IPS-15b (cell line): ENCODE results near the gene TBC1D13.

Source experiments
- H3K27me3 ChIP-seq: one replicate; pipeline ENCODE4 v1.6.1; 2013; ENCODE audit warnings: low read length; ENCODE audit not compliant: control insufficient read depth, insufficient read depth
- H3K36me3 ChIP-seq: one replicate; pipeline ENCODE4 v1.6.1; 2013; ENCODE audit warnings: low read length; ENCODE audit not compliant: control insufficient read depth, insufficient read depth
- H3K4me1 ChIP-seq: one replicate; pipeline ENCODE4 v1.6.1; 2013; ENCODE audit warnings: mild to moderate bottlenecking, low read length; ENCODE audit not compliant: control insufficient read depth, insufficient read depth
- H3K4me3 ChIP-seq: one replicate; pipeline ENCODE4 v1.5.1; 2013; ENCODE audit warnings: low read depth, low read length
- H3K9ac ChIP-seq: one replicate; pipeline ENCODE4 v1.6.1; 2013; ENCODE audit warnings: low read depth, mild to moderate bottlenecking, low read length
- H3K9me3 ChIP-seq: one replicate; pipeline ENCODE4 v1.6.1; 2013; ENCODE audit warnings: mild to moderate bottlenecking, low read length; ENCODE audit not compliant: control insufficient read depth, insufficient read depth

Gene TBC1D13, protein sequence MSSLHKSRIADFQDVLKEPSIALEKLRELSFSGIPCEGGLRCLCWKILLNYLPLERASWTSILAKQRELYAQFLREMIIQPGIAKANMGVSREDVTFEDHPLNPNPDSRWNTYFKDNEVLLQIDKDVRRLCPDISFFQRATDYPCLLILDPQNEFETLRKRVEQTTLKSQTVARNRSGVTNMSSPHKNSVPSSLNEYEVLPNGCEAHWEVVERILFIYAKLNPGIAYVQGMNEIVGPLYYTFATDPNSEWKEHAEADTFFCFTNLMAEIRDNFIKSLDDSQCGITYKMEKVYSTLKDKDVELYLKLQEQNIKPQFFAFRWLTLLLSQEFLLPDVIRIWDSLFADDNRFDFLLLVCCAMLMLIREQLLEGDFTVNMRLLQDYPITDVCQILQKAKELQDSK

DNA sequence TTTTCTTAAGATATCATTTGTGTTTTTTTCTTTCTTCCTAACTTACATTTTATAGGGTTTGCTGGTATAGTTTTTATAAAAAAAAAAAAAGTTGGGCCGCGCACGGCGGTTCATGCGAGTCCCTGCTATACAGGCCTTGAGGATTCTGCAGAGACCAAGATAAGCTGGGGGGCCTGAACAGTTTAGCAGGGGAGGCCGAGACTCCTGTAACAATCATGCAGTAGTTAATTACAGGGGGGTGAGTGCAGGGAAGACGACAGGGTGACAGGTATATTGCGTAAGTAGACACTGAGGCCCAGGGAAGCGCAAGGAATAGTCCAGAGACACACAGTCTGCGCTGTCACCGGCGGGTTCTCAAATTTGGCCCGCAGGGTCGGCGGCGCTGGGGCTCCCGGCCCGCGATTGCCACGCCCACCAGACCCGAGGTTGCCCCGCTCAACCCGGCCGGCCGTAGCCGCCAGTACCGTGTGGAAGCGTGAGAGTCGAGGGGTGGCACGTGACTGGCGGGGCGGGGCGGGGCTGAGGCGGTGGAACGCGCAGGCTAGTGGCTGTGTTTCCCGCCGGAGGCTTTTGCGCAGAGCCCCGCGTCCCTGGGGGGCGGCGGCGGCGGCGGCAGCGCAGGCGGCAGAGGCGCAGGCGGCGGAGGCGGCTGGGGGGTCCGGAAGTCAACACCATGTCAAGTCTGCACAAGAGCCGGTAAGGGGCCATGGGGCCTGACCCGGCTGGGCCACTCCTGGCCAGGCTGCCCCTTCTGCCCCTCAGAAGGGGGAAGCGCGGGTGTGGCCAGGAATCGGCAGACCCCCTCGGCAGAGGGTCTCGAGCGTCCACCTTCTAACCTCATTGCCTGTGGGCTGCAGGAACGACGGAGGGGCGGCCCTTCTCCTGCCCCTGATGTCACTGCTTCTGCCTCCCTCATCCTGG is at the start of gene TBC1D13:
TBC1D13 (plus strand) TSS at position 573 of the 921 bp plus-strand sequence; CDS start at position 674, 101 bp downstream.
- H3K4me1 ChIP-seq = no peaks in the 10 kb centered on the region
- H3K9me3 ChIP-seq = no peaks in the 10 kb centered on the region
- H3K36me3 ChIP-seq = peaks cover 4% of the 10 kb centered on the region
- peak within 1 kb of the TSS; percentile 70 for H3K9ac ChIP-seq
- H3K27me3 ChIP-seq = no peaks in the 10 kb centered on the region
- peak within 1 kb of the TSS; percentile 94 for H3K4me3 ChIP-seq

DNA sequence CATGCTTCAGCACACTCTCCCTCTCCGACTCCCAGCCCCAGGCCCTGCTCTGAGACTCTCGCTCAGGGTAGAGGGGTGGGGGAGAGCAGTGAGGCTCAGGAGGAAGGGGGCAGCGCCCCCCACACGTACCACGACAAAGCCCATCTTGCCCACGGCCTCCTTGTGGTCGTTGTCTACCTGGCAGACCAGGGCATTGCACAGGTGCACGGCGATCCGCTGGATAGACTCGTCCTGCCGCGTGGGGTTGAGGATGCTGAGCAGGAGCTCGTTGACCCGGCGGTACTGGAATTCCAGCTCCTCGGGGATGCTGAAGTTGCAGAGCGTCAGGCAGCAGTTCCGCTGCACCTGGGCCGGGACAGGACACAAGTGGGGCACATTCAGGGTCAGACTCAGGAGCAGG is 44.7 kb upstream of the TBC1D13 start:
- H3K9me3 ChIP-seq = no peaks in the 10 kb centered on the region
- no peak overlapping the region for H3K4me3 ChIP-seq
- H3K9ac ChIP-seq = no peak overlapping the region
- H3K27me3 ChIP-seq = no peaks in the 10 kb centered on the region
- no peaks in the 10 kb centered on the region for H3K4me1 ChIP-seq
- H3K36me3 ChIP-seq = peaks cover 12% of the 10 kb centered on the region

DNA sequence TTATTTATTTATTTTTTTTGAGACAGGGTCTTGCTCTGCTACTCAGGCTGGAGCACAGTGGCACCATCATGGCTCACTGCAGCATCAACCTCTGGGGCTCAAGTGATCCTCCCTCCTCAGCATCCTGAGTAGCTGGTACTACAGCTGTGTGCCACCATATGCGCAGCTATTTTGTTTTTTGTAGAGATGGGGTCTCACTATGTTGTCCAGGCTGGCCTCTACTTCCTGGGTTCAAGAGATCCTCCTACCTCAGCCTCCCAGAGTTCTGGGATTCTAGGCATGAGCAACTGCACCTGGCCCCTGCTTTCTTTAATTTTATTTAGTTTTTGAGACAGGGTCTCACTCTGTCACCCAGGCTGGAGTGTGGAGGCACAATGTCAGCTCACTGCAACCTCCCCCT is 43.6 kb upstream of the TBC1D13 start:
- Histone ChIP-seq H3K4me1 (no peaks in the 10 kb centered on the region), H3K9me3 (no peaks in the 10 kb centered on the region), H3K27me3 (no peaks in the 10 kb centered on the region), H3K36me3 (peaks cover 12% of the 10 kb centered on the region), H3K9ac (no peak overlapping the region), H3K4me3 (no peak overlapping the region)

DNA sequence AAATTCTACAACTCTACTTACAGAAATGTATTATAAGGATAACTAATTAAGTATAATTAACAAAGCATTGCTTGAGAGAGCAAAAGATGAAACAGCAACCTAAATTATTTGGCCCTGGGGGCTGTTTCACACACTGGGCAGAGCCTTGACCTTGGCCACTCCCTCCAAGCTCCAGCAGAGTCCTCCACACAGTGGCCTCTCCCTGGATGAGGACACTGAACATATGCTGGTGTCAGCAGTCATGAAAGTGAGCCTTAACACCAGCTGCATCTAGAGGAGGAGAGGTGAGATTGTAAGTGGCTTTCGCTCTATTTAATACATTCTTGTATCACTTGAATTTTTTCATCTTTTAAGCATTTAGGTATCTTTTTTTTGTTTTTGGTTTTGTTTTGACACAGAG is 39.8 kb upstream of the TBC1D13 start:
- Histone ChIP-seq H3K4me1 (no peaks in the 10 kb centered on the region), H3K9me3 (no peaks in the 10 kb centered on the region), H3K36me3 (peaks cover 11% of the 10 kb centered on the region), H3K4me3 (no peak overlapping the region), H3K27me3 (no peaks in the 10 kb centered on the region), H3K9ac (no peak overlapping the region)

DNA sequence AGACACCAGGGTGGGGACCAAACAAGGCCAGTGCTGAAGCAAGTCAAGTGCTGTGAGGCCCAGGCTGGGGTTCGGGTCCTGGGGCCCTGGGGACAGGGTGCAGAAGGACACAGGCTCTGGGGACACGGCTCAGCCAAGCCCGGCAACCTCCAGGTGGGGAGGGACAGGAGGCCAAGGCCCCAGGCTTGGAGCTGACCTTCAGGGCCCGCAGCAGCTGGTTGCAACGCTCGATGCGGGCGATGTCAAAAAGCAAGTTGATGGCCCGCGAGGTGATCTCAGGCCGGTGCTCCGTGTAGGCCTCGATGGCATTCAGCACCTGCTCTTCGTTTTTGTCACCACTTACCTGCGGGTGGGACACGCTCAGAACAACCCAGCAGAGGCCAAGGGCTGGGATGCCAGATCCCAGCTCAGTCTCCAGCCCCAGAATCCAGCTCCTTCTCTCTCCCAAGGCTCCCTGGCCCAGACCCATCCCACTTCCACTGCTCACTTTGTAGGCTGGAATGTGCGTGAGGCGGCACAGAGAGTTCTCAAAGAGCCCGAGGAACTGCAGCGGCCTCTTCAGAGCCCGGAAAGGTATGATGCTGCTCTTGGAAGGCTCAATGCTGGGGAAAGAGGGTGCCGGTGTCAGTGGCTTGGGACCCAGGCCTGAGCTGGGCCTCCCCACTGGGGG is 36.0 kb upstream of the TBC1D13 start:
- Histone ChIP-seq H3K9ac (no peak overlapping the region), H3K4me1 (no peaks in the 10 kb centered on the region), H3K4me3 (no peak overlapping the region), H3K36me3 (peaks cover 19% of the 10 kb centered on the region), H3K9me3 (no peaks in the 10 kb centered on the region), H3K27me3 (no peaks in the 10 kb centered on the region)

DNA sequence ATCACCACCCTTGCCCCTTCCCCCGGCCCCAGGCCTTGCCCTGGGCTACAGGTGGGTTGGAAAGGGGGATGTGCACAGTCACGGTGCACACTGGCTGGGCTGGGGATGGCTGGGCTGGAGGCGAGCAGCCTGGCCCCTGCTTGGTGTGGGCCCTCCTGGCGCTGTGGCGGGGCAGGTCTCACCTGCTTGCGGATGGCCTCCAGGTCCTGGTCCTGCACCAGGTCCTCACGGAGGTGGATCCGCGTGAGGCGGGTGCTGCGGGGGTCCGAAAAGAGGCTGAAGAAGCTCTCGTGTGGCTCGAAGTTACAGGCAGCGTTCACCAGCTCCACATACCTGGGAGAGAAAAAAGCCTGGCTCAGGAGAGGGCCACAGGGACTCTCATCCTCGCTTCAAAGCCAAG is 33.4 kb upstream of the TBC1D13 start:
- H3K9ac ChIP-seq = no peak overlapping the region
- H3K9me3 ChIP-seq = no peaks in the 10 kb centered on the region
- H3K36me3 ChIP-seq = peaks cover 19% of the 10 kb centered on the region
- no peaks in the 10 kb centered on the region for H3K27me3 ChIP-seq
- H3K4me3 ChIP-seq = no peak overlapping the region
- no peaks in the 10 kb centered on the region for H3K4me1 ChIP-seq

DNA sequence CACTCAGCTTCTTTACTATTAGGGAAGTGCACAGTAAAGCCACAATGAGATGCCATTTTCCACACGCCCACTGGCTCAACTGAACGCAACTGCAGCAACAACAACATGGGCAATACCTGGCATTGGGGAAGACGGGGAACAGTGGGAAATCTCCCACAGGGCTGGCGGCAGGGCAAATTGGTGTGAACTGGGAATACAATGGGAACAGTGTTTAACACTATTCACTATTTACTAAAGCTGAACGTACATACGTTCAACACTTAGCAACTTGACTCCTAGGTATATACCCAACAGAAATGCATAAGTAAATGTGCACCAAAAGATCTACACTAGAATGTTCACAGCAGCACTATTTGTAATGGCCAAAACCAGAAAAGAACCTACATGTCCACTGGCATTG is 29.5 kb upstream of the TBC1D13 start:
- no peak overlapping the region for H3K9ac ChIP-seq
- no peaks in the 10 kb centered on the region for H3K9me3 ChIP-seq
- peaks cover 9% of the 10 kb centered on the region for H3K36me3 ChIP-seq
- H3K27me3 ChIP-seq = no peaks in the 10 kb centered on the region
- no peaks in the 10 kb centered on the region for H3K4me1 ChIP-seq
- no peak overlapping the region for H3K4me3 ChIP-seq

DNA sequence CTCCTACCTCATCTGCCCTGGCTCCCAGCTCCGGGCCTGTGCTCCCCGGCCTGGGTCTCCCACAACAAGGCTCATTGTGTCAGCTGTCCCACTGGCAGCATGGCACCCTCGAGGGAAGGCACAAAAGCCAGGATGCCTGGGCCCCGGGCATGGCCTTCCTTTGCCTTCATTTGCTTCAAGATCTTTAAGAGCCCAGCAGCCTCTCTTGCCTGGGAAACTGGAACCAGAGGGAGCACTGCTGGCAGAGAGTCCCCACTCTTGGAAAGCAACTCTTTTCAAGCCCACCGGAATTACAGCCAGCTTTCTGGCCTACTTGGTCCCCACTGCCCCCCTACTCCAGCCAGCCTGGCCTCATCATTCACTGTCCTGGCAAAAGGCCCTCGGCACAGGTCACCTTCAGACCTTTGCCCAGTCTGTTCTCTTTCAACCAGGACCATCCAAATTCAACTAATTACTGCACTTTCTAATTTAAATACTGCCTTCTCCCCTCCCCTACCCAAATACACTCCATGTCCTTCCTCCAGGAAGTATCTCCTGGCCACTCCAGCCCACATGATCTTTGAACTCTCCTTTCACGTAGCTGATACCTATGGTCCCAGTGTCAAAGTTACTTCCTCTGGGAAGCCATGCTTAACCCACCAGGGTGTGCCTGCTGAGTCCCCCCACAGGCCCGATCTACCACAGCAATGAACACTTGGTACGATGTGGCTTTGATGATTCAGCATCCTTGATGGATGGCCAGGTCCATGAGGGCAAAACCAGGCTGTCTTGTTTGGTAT is 24.2 kb upstream of the TBC1D13 start:
- Histone ChIP-seq H3K9me3 (no peaks in the 10 kb centered on the region), H3K27me3 (no peaks in the 10 kb centered on the region), H3K4me3 (no peak overlapping the region), H3K4me1 (peaks cover 3% of the 10 kb centered on the region), H3K9ac (no peak overlapping the region), H3K36me3 (peaks cover 5% of the 10 kb centered on the region)

DNA sequence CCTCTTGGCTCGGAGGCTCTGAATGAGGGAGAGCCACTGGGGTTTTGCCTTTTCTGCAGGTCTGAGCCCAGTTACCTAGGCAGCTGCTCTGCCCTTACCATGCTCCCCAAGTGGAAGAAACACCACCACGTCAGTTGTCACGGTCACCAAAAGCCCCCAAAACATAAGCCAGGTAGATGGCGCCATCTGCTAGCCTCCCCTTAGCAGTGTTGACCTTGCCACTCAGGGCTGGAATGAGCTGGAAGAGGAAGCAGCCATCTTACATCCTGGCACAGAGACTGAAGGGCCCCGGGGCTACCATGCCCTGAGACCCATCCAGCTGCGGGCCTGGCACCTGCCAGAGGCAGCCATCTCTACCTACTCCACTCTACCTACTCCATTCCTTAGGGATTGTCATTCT is 22.7 kb upstream of the TBC1D13 start:
- no peak overlapping the region for H3K4me3 ChIP-seq
- H3K36me3 ChIP-seq = peaks cover 6% of the 10 kb centered on the region
- peaks cover 3% of the 10 kb centered on the region for H3K4me1 ChIP-seq
- no peak overlapping the region for H3K9ac ChIP-seq
- no peaks in the 10 kb centered on the region for H3K9me3 ChIP-seq
- no peaks in the 10 kb centered on the region for H3K27me3 ChIP-seq

DNA sequence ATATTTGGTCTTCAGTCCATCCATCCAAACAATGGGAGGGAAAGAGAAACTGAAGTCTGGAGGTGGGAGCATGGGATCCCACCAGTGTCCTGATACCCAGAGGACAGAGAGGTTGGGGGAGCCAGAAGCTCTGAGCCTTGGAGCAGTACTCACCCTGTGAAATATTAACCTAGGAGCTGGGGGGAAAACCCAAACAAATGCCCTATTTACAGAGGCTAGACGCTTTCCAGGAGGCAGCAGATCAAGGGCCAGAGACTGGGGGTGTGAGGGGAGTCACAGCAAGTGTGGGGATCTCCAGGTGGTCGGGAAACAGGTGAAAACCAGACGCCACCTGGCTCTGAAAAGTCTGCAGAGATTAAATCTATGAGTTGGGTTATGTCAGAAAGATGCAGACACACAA is 21.6 kb upstream of the TBC1D13 start:
- H3K27me3 ChIP-seq = no peaks in the 10 kb centered on the region
- peaks cover 3% of the 10 kb centered on the region for H3K4me1 ChIP-seq
- H3K4me3 ChIP-seq = no peak overlapping the region
- no peak overlapping the region for H3K9ac ChIP-seq
- peaks cover 6% of the 10 kb centered on the region for H3K36me3 ChIP-seq
- H3K9me3 ChIP-seq = no peaks in the 10 kb centered on the region

DNA sequence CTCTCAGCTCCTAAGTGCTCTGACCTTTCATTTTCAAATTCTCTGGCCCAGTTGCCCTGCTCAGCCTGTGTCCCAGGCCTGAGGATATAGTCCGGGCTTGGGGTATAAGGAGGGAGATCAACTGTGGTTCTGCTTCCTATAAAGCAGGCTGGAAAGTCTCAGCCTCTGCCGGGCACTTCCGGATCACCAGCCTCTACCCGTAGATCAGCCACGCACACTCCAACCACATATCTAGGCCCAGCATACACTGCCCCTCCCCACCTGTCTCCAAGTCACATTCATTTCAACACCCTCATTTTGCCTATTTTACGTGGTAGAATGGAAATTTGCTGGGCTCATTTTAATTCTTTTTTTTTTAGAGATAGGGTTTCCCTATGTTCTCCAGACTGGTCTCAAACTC is 18.4 kb upstream of the TBC1D13 start:
- H3K36me3 ChIP-seq = peaks cover 6% of the 10 kb centered on the region
- peaks cover 3% of the 10 kb centered on the region for H3K4me1 ChIP-seq
- H3K9ac ChIP-seq = peak overlapping the region; percentile 24
- H3K27me3 ChIP-seq = no peaks in the 10 kb centered on the region
- no peak overlapping the region for H3K4me3 ChIP-seq
- no peaks in the 10 kb centered on the region for H3K9me3 ChIP-seq
